Neuron (in vitro differentiated cells): ENCODE data around the gene SERPINA12.

Experiments used
- H2AFZ ChIP-seq: one replicate; pipeline ENCODE4 v1.6.1; 2013; ENCODE audit warnings: low read depth, mild to moderate bottlenecking, inconsistent platforms, low read length, moderate library complexity
- H3K27me3 ChIP-seq: one replicate; pipeline ENCODE4 v1.6.1; 2013; ENCODE audit warnings: low read length; ENCODE audit not compliant: insufficient read depth
- H3K36me3 ChIP-seq: one replicate; pipeline ENCODE4 v1.6.1; 2013; ENCODE audit warnings: low read length; ENCODE audit not compliant: insufficient read depth
- H3K4me1 ChIP-seq: one replicate; pipeline ENCODE4 v1.6.1; 2013; ENCODE audit warnings: low read length; ENCODE audit not compliant: insufficient read depth
- H3K4me3 ChIP-seq: 2 replicates; pipeline ENCODE4 v1.5.1; 2013; ENCODE audit warnings: mild to moderate bottlenecking, low read length, moderate library complexity
- H3K9me3 ChIP-seq: one replicate; pipeline ENCODE4 v1.6.1; 2013; ENCODE audit warnings: low read length

Gene SERPINA12, protein sequence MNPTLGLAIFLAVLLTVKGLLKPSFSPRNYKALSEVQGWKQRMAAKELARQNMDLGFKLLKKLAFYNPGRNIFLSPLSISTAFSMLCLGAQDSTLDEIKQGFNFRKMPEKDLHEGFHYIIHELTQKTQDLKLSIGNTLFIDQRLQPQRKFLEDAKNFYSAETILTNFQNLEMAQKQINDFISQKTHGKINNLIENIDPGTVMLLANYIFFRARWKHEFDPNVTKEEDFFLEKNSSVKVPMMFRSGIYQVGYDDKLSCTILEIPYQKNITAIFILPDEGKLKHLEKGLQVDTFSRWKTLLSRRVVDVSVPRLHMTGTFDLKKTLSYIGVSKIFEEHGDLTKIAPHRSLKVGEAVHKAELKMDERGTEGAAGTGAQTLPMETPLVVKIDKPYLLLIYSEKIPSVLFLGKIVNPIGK

DNA sequence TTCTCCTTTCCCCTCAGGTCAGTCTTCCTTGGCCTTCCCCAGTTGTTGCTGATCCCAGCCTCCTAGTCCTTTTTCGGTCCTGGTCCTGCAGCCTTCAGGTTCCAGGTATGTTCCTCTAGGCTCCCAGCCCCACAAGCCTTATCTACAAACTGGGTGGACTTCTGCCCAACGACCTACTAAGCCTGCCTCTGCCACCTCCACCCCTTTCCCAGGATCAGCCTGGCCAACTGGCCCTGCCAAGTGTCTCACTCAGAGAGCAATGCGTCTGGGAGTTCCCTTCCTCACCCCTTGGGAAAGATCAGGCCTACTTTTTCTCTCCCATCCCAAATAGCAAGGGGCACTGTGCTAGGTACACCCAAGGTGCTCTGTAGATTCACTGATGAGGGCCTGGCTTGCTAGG, at the start of gene SERPINA12:
Gene SERPINA12 (minus strand): TSS at position 114 of the 400 bp plus-strand sequence. CDS start 11,072 bp downstream, outside the sequence.
- no peaks in the 10 kb centered on the region for H3K36me3 ChIP-seq
- H3K27me3 ChIP-seq = no peaks in the 10 kb centered on the region
- H3K9me3 ChIP-seq = no peaks in the 10 kb centered on the region
- H3K4me1 ChIP-seq = no peaks in the 10 kb centered on the region
- no peak within 1 kb of the TSS for H2AFZ ChIP-seq
- H3K4me3 ChIP-seq = no peak within 1 kb of the TSS

DNA sequence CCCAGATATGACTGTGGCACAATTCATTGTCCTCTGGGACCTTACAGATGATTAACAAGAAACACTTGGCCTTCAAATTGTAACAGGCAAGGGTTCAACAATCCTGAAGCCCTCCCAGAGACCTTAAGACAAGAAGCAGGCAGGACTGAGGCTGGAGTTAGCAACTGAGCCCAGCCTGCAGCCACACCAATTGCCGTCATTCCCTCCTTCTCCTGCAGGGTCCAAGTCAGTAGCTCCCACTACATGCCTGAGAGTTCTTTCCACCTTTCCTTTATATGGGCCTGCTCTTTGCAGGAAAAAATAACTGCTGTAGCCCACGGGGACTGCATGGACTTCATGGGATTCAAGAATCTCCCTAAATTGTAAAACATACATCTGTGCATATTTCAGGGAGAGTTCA, 49.6 kb upstream of the SERPINA12 start:
- no peaks in the 10 kb centered on the region for H3K36me3 ChIP-seq
- H2AFZ ChIP-seq = no peak overlapping the region
- H3K4me1 ChIP-seq = no peaks in the 10 kb centered on the region
- no peaks in the 10 kb centered on the region for H3K9me3 ChIP-seq
- H3K4me3 ChIP-seq = no peak overlapping the region
- no peaks in the 10 kb centered on the region for H3K27me3 ChIP-seq

DNA sequence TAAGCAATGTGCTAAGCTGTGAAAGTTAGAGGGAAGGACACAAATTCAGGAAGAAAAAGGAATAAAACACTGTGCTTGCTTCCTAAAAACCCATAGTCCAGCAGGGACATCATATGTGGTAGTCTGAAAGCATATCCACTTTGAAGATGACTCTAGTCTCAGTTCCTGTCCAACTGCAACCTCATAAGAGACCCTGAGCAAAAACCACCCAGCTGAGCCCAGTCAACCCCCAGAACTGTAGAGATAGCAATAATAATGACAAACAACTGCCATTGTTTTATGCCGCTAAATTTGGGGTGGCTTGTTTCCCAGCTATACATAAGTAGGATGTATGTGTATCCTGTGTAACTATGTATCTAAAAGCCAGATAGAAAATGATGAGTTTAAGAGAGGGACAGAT, 48.1 kb upstream of the SERPINA12 start:
- Histone ChIP-seq H3K4me1 (no peaks in the 10 kb centered on the region), H3K9me3 (no peaks in the 10 kb centered on the region), H3K4me3 (no peak overlapping the region), H2AFZ (no peak overlapping the region), H3K36me3 (no peaks in the 10 kb centered on the region), H3K27me3 (no peaks in the 10 kb centered on the region)

DNA sequence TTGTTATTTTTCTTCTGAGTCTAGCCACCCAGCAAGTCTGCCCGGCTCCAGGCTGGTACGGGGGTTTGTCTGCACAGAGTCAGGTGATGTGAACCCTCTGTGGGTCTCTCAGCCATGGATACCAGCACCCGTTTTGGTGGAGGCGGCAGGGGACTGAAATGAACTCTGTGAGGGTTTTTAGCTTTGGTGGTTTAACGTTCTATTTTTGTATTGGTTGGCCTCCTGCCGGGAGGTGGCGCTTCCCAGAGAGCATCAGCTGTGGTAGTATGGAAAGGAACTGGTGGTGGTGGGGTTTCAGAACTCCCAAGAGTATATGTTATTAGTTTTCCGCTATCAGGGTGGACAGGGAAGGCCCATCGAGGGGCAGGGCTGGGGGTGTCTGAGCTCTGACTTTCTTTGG, 46.7 kb upstream of the SERPINA12 start:
- no peak overlapping the region for H2AFZ ChIP-seq
- H3K9me3 ChIP-seq = no peaks in the 10 kb centered on the region
- H3K27me3 ChIP-seq = no peaks in the 10 kb centered on the region
- no peak overlapping the region for H3K4me3 ChIP-seq
- no peaks in the 10 kb centered on the region for H3K36me3 ChIP-seq
- H3K4me1 ChIP-seq = no peaks in the 10 kb centered on the region

DNA sequence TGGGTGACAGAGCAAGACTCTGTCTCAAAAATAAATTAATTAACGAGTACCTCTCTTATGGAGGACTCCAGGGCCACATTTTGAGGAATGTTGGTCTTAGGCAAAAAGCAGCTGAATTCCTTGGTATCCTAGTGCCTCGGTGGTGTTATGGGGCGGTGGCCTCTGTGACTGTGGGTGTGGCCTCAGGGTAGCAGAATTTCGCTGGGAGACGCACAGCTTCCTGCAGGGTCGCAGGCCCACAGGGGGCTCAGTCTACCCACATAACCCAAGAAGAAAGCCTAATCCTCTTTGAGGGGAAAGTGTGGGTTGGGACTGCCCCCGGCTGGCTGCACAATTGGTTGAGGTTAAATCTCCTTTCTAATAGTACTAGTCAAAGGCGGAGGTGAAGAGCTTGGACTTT, 40.8 kb upstream of the SERPINA12 start:
- no peak overlapping the region for H3K4me3 ChIP-seq
- no peaks in the 10 kb centered on the region for H3K36me3 ChIP-seq
- no peaks in the 10 kb centered on the region for H3K27me3 ChIP-seq

DNA sequence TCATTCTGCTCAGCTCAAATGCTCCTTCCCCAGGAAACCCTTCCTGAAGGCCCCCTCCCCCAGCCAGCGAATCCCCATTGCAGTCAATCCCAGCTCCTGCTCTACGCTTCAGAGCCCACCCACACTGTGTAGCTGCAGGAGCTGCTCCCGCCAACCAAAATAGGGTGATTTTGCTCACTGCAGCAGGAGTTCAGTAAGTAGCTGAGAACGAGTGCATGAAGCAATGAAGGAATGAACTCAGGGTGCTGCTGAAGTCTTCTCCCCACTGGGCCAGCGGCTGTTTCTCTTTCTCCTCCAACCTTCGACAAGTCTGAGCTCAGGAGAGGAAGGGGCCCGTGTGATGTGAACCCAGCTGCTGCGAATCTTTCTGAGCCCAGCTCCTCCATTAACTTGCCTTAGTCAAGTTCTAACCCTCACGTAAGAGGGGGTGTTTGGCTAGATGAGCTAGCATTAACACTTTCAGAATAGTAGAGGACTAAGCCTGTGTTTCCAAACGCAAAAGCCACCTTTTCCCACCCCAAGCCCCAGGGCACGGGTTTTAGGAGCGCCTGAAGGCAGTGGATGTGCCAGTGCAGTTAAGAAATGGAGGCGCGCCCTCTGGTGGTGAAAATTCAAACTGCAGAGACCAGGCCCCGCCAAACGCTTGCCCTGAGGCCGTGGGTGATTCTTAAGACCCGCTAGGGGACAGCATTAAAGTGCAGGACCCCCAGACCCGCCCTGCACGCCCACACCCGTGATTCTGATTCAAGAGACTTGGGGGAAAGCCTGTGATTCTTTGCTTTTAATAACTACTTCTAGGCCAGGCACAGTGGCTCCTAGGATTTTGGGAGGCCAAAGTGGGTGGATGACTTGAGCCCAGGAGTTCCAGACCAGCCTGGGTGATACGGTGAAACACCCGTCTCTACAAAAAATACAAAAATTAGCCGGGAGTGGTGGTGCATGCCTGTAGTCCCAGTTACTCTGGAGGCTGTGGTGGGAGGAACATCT, 40.0 kb upstream of the SERPINA12 start:
- no peaks in the 10 kb centered on the region for H3K4me1 ChIP-seq
- no peaks in the 10 kb centered on the region for H3K9me3 ChIP-seq
- no peaks in the 10 kb centered on the region for H3K36me3 ChIP-seq

More for the DNA sequence above, 40.8 kb upstream of the SERPINA12 start:
- Histone ChIP-seq H3K9me3 (no peaks in the 10 kb centered on the region), H3K4me1 (no peaks in the 10 kb centered on the region), H2AFZ (no peak overlapping the region)

DNA sequence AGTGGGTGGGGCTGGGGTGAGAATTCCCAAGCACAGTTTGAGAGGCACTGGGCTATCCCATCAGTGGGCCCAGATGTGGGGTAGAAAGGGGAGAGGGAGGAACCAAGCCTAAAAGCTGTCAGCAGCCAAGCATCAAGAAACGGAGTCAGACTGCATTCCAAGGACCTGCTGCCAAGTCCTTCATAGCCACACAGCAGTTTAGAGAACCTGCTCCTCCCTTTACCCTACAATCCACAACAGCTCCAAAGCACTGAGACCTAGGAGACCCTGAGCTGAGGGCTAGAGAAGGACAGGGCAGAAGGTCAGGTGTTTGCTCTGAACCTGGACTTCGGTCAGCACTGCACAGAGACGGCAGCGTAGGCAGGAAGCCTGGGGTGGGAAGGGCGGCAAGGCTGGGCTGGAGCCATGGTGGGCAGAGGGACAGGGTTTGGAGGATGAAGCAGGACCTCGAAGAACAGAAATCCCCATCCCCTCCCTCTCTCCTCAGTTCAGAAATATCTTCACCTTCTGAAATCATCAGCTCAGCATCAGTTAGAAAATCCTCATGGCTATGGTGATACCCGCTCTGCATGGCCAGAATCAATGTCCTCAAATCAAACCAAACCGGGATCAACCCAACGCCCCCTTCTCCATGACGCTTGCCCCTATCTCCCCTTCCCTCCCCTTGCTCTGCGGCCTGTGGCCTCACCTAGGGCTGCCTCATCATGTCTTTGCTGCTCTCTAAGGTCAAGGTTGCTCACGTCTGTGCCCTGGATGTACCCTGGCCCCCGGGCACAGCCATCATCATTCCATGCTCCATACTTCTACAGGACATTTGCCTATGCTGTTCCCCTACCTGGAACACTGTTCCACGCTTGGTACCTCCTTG, 39.1 kb upstream of the SERPINA12 start:
- Histone ChIP-seq H3K4me1 (no peaks in the 10 kb centered on the region), H3K36me3 (no peaks in the 10 kb centered on the region), H2AFZ (no peak overlapping the region), H3K9me3 (no peaks in the 10 kb centered on the region), H3K27me3 (no peaks in the 10 kb centered on the region), H3K4me3 (no peak overlapping the region)

More for the DNA sequence above, 40.0 kb upstream of the SERPINA12 start:
- H2AFZ ChIP-seq = no peak overlapping the region
- no peaks in the 10 kb centered on the region for H3K27me3 ChIP-seq
- no peak overlapping the region for H3K4me3 ChIP-seq

DNA sequence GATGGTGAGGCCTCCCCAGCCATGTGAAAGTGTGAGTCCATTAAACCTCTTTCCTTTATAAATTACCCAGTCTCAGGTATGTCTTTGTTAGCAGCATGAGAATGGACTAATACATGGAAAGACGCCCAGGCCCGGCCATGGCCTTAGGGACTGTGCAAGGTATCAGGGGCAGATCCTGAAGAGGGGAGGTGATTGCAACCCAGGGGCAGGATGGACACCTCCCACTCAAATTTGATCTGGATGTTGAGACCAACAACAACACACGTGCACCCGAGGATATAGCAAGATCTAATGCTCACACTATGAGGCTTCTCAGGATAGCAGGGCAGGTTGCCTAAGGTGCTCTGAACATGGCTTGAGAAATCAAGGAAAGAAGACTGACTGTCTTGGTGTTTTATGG, 38.5 kb upstream of the SERPINA12 start:
- H3K4me3 ChIP-seq = no peak overlapping the region
- no peaks in the 10 kb centered on the region for H3K36me3 ChIP-seq
- no peaks in the 10 kb centered on the region for H3K4me1 ChIP-seq
- H2AFZ ChIP-seq = no peak overlapping the region
- H3K27me3 ChIP-seq = no peaks in the 10 kb centered on the region
- H3K9me3 ChIP-seq = no peaks in the 10 kb centered on the region

DNA sequence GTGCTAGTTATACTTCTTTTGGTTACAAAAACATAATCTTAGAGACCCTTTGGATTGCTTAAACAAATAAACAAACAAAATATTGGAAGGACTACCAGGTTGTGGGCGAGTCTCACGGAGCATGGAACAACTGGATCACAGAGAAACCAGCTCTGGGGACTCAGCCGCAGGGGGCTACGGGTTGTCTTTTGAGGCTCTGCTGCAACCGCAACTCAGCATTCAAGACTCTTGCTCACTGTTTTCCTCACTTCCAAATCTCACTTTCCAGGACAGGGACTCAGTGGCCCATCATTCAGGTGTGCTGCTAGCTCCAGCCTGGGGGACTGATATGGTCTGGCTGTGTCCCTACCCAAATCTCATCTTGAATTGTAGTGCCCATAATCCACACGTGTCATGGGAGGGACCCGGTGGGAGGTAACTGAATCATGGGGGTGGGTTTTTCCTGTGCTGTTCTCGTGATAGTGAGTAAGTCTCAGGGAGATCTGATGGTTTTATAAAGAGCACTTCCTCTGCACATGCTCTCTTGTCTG, 37.9 kb upstream of the SERPINA12 start:
- H3K36me3 ChIP-seq = no peaks in the 10 kb centered on the region
- H3K27me3 ChIP-seq = no peaks in the 10 kb centered on the region
- no peaks in the 10 kb centered on the region for H3K4me1 ChIP-seq
- no peaks in the 10 kb centered on the region for H3K9me3 ChIP-seq
- H2AFZ ChIP-seq = no peak overlapping the region
- H3K4me3 ChIP-seq = no peak overlapping the region

DNA sequence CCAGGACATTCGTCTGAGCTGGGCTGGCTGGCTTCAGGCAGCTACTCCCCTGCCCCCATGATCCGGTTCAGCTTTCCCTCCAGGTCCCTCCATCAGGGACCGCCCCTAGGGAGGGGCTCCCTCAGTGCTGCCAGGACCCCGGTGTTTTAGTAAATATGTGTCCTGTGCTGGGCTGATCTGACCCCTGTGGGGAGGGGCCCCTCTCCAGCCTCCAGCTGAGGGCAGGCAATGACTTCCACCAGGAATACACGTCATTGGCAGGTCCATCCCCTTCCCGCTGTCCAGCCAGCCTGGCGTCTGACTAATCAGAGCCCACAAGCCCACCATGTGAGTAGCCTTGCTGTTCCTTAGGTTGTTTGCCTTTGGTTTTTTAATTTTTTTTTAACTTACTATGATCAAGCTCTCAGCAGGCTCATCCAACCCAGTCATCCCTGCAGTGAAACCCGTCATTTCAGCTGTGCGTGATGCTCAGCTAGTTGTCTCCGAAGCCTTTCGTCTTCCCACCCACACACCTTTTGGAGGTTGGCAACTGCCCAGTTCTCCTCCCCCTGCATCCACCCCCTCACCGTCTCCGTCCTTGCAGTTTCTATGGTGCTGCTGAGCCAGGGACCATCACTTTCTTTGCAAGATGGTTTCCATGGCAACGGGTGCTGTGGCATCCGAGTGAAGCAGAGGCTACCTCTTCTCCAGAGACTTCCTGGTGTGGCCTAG, 36.0 kb upstream of the SERPINA12 start:
- Histone ChIP-seq H3K27me3 (no peaks in the 10 kb centered on the region), H3K4me1 (no peaks in the 10 kb centered on the region), H3K9me3 (no peaks in the 10 kb centered on the region), H2AFZ (no peak overlapping the region), H3K36me3 (no peaks in the 10 kb centered on the region), H3K4me3 (no peak overlapping the region)

DNA sequence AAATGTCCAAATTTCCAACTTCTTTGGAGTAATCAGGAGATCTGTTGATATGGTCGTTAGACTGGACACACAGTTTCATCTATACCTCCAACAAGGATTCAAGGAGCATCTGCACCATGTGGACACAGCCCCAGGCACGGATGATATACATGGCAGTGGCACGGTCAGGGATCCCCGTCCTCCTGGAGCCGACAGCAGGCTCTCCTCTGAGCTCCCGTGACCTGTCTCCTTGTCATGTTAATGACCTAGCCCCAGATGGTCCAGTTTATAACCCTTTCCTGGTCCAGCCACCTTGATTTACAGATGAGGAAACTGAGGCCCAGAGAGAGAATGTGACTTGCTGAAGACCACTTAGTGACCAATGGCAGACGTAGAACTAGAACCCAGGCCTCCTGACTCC, 35.5 kb upstream of the SERPINA12 start:
- no peaks in the 10 kb centered on the region for H3K36me3 ChIP-seq
- H2AFZ ChIP-seq = no peak overlapping the region
- no peaks in the 10 kb centered on the region for H3K27me3 ChIP-seq
- H3K4me1 ChIP-seq = no peaks in the 10 kb centered on the region
- no peak overlapping the region for H3K4me3 ChIP-seq
- H3K9me3 ChIP-seq = no peaks in the 10 kb centered on the region
